HG02884 (cell line): ENCODE data around the gene FTO.

Source experiments
- ATAC-seq: cut with Tn5 transposase; IDR thresholded peaks from one replicate; pipeline ENCODE4 v1.9.1; 2021; ENCODE audit warnings: mild to moderate bottlenecking, moderate library complexity; ENCODE audit not compliant: unreplicated experiment

FTO gene

GRCh38 chr16:54140057-54140787 lies 436.3 kb downstream of the FTO start:
- ATAC-seq, result no peak

DNA sequence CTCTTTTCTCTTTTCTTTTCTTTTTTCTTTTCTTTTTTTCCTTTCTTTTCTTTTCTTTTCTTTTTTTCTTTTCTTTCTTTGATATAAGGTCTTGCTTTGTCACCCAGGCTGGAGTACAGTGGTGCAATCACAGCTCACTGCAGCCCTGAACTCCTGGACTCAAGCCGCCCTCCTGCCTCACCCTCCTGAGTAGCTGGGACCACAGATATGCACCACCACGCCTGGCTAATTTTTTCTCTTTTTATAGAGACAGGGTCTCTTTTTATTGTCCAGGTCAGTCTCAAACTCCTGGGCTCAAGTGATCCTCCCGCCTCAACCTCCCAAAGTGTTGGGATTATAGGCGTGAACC lies 436.8 kb downstream of the FTO start:
- no peak for ATAC-seq

- ATAC-seq, result no peak
Measured at GRCh38 chr16:54142787-54143186, 438.8 kb downstream of the FTO start.

GRCh38 chr16:54143410-54143809 lies 439.5 kb downstream of the FTO start:
- ATAC-seq, result no peak

- no peak for ATAC-seq
Measured at GRCh38 chr16:54143934-54144571, 440.1 kb downstream of the FTO start.

DNA sequence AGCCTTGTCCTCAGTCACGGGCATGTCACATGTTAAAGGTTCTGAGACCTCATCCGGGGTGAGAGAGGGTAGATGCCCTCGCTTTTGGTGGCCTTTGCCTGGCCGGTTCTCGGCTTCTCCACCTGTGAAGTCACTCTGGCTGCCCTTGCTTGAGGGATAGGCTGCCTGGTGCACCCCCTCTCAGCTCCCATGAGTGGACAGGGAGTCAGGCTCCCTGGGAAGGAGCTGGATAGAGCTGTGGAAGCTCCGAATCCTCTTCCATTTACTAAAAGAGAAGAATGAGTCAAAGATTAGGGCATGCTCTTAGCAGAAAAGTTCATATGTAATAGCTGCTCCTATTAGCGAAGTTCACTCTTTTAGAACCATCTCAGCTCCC lies 440.6 kb downstream of the FTO start:
- no peak for ATAC-seq

GRCh38 chr16:54145881-54146280 lies 441.9 kb downstream of the FTO start:
- ATAC-seq, result no peak

DNA sequence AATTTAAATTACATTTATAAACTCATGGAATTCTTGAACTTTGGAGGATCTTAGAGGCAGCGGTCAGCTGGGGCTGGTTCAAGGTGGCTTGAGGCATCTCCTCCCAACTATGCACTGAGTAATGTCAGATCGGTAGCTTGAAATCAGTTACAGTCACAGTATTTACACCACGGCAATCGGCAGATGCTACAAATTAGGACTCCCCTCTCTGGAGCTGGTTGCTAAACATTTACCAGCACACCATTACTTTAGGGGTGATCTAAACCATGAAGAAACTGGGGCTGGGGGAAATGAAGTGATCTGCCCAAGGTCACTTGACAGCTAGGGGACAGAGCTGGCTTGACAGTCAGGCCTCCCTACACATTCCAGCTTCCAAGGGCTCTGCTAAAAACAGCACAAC lies 445.0 kb downstream of the FTO start:
- ATAC-seq, result no peak

GRCh38 chr16:54150861-54151260 lies 446.9 kb downstream of the FTO start:
- no peak for ATAC-seq

- no peak for ATAC-seq
Measured at GRCh38 chr16:54152362-54153239, 448.6 kb downstream of the FTO start.

DNA sequence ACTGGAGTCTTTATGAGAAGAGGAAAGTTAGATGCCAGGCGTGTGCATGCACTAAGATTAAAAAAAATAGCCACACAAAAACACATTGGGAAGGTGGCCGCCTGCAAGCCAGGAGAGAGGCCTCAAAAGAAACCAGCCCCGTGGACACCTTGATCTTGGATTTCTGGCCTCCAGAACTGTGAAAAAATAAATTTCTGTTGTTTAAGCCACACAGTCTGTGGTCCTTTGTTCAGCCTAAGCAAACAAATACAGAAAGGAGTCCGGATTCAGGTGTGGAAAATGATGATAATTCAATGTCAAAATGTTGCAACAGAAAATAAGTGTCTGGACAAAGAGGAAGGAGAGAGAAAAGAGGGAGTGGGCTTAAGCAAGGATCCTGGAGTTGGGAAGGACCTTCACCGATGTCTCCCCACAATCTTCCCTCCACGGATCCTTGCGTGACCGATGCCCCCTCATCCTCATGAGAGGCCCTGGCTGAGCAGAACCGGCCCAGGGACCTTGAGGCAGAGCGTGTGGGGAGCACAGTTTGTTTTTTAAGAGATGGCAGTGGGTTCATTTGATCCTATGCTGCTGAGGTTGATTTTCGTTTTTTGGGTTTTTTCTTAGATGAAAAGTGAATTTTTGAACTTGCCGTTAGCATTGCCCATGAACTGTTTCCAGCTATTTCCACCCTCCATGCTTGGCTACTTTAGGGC lies 449.4 kb downstream of the FTO start:
- no peak for ATAC-seq

DNA sequence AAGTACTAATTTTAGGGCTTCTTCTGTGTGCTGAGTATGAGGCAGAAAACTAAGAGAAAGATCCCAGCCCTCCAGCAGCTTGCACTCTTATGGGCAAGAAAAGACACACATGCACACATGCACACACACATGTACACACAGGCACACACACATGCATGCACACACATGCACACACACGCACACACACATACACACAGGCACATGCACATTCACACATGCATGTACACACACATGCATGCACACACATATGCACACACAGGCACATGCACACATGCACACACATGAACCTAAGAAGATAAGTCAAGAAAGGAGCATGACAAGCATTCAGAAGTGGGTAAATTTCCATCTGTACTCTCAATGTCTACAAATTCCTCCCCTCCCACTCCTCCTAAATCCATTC lies 452.4 kb downstream of the FTO start:
- no peak for ATAC-seq

DNA sequence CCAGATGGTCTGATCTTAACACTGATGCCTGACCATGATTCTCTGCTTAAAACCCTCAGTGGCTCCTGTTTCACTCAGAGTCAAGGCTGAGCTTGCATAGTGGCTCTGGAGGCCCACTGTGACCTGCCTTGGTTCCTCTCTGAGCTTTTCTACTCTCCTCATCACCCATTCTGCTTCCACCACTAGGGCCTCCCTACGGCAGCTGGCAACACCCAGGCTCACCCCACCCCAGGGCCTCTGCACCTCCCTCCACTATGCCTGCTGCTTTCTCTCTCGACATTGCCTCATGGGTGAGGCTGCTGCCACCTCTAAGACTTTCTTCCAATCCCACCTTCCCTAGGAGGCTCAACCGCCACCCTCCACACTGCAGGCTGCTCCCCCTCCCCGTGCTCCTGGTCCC lies 455.0 kb downstream of the FTO start:
- no peak for ATAC-seq

DNA sequence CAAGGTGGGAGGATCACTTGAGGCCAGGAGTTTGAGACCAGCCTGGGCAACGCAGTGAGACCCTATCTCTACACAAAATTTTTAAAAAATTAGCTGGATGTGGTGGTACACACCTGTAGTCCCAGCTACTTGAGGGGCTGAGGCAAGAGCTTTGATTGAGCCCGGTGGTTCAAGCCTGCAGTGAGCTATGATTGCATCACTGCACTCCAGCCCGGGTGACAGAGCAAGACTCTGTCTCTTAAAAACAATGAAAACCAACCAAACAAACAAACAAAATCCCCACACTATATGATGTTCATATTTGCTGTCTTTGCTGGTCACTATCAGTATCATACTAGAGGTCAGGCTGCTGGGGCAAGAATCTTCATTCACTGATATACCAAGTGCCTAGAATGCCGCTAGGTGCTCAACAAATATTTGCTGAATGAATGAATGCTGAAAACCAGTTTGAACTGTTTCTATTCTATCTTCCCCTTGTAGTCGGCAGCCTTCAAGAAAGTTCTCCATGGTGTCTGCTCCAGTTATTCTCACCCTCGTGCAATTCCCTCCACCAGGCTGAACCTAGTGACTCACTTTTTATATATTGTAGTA lies 455.6 kb downstream of the FTO start:
- ATAC-seq, result no peak

GRCh38 chr16:54160252-54160860 lies 456.4 kb downstream of the FTO start:
- ATAC-seq, result no peak

GRCh38 chr16:54160939-54161897 lies 457.3 kb downstream of the FTO start:
- no peak for ATAC-seq

GRCh38 chr16:54163197-54163843 lies 459.4 kb downstream of the FTO start:
- ATAC-seq, result no peak

- ATAC-seq, result no peak
Measured at GRCh38 chr16:54164789-54165173, 460.8 kb downstream of the FTO start.
